Measurements from ENCODE around the gene NHERF1. TPM values are rescaled to one million over a fixed set of nuclear protein-coding genes. Genes with fewer than 3 reads are reported as not detected.

The NHERF1 gene
- total and polyA plus RNA-seq, 2 of the 4 experiments (the other 2 are of a cell fraction), result 3.8 to 11.8 TPM

DNA sequence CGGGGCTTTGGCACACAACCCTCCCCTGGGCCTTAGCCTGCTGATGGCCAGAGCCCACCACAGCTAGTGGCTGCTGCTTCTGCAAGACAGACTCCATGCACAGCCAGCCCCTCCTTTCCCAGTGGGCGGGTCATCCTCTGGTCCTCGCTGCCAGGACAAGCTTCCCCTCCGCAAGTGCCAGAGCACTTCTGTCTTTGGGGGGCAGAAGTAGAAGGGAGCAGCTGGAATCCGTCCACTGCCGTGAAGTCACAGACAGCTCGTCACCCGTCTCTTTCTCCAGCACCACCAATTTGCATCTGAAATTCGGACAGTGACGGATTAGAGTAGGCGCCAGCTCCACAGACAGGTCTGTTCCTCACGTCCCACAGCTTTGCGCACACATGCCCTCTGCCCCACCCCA, 59.0 kb downstream of the NHERF1 start:
- no peak for TF ChIP-seq MXI1 (IDR thresholded peaks at IDR 0.05; ENCODE audit: borderline replicate concordance, low read depth, low read length)
- TF ChIP-seq RFX5 (IDR thresholded peaks at IDR 0.05; ENCODE audit: low read depth, low read length), result no peak
- no peak for TF ChIP-seq POLR2A (IDR thresholded peaks at IDR 0.05; ENCODE audit: low read depth, low read length)
- no peak for TF ChIP-seq RAD21 (IDR thresholded peaks at IDR 0.05; ENCODE audit: low read length)
- TF ChIP-seq RCOR1 (IDR thresholded peaks at IDR 0.05; ENCODE audit: insufficient replicate concordance, low read length), result no peak
- Histone ChIP-seq H4K5ac (ENCODE audit: low read depth, low read length) (no peak overlapping the region), H3K27me3 (ENCODE audit: control insufficient read depth, insufficient read depth, low read length) (no peaks in the 10 kb centered on the region), H3K36me3 (ENCODE audit: control insufficient read depth, insufficient read depth, low read length) (peaks cover 6% of the 10 kb centered on the region), H3K4me1 (ENCODE audit: control insufficient read depth, insufficient read depth, low read length) (no peaks in the 10 kb centered on the region), H3K9me3 (ENCODE audit: control insufficient read depth, insufficient read depth, low read length) (no peaks in the 10 kb centered on the region), H3K18ac (ENCODE audit: low read depth, low read length) (no peak overlapping the region), H3K27ac (ENCODE audit: insufficient read depth, low read length) (no peak overlapping the region), H3K4me2 (ENCODE audit: low read depth, low read length) (no peak overlapping the region), H3K4me3 (ENCODE audit: insufficient read depth, low read depth, low read length) (no peak overlapping the region), H3K14ac (replicated peaks; ENCODE audit: low read depth, low read length) (no peak overlapping the region), H2AFZ (replicated peaks; ENCODE audit: low read length, poor library complexity) (no peak overlapping the region), H3K9me1 (ENCODE audit: insufficient read depth, low read length) (0 out of 2 replicates have a peak, but pooled peaks cover 2% of the 10 kb centered on the region), H2BK20ac (ENCODE audit: low read depth, low read length) (no peak overlapping the region), H2BK15ac (ENCODE audit: low read depth, low read length) (no peak overlapping the region), H3K23ac (ENCODE audit: low read depth, low read length) (no peak overlapping the region), H2AK9ac (replicated peaks; ENCODE audit: low read depth, low read length, poor library complexity) (no peak overlapping the region), H2BK120ac (ENCODE audit: low read depth, low read length) (no peak overlapping the region), H3K79me1 (ENCODE audit: low read depth in 1 of 2, low read length in 2 of 2) (no peaks in the 10 kb centered on the region), H3K56ac (ENCODE audit: extremely low read depth, insufficient read depth, low read length) (no peak overlapping the region), H3K9ac (ENCODE audit: low read depth, low read length) (no peak overlapping the region), H3K4ac (ENCODE audit: low read depth, low read length) (no peak overlapping the region), H4K91ac (ENCODE audit: insufficient read depth, low read depth, low read length) (no peak overlapping the region), H4K20me1 (ENCODE audit: insufficient read depth, low read length) (no peaks in the 10 kb centered on the region; the same call in 1 of the 2 replicates), H2AK5ac (ENCODE audit: low read depth, low read length) (no peak overlapping the region), H4K8ac (ENCODE audit: low read depth in 2 of 2, low read length in 2 of 2) (no peak overlapping the region), H2BK5ac (ENCODE audit: low read depth, low read length, poor library complexity, severe bottlenecking) (no peak overlapping the region)
- dilution Hi-C loops (cut with HindIII; ENCODE audit: low sequenced_read_pairs, unreplicated experiment), result no loop called here
- in situ Hi-C loops (cut with MboI; ENCODE audit: low sequenced_read_pairs), result no loop called here
- no TSS peak for BruUV-seq (replicated peaks)
- DNase-seq (no peak), ATAC-seq (ENCODE audit: low read depth) (no peak)
- 53% methylated on average over 6 of the region's 13 CpGs; no CpG with 5 or more reads in 1 of the 2 experiments for WGBS, 2 experiments (ENCODE audit: extremely low coverage in 2 of 2, insufficient read length in 1 of 2)
- ChIA-PET POLR2A (ENCODE audit: unreplicated experiment) (no interaction called here), CTCF (no interaction called here)
- intact Hi-C loops (cut with micrococcal nuclease), result no loop called here
